PC-9 (cell line): ENCODE measurements around the gene TMEM266. TPM values are rescaled to one million over a fixed set of nuclear protein-coding genes. Genes with fewer than 3 reads are reported as not detected.

Experiments used
- BruUV-seq: library from RNA; stranded (reverse); fragments of 400-500 nt; replicated peaks from 2 replicates; lab custom pipeline; 2021; lab: Mats Ljungman, UMichigan
- CTCF ChIA-PET: fragments of 300-600 bp; sonication (Branson Sonifier 250); formaldehyde crosslinking; loops from one replicate; lab custom pipeline; 2022; ENCODE audit warnings: antibody characterized with exemption; lab: Charles Lee
- POLR2A ChIA-PET: fragments of 300-600 bp; sonication (Branson Sonifier 250); formaldehyde crosslinking; loops from one replicate; lab custom pipeline; 2022; ENCODE audit warnings: antibody characterized with exemption; ENCODE audit not compliant: unreplicated experiment; lab: Charles Lee
- DNase-seq, 2 experiments: peaks; one replicate each; pipeline versions ENCODE4 v3.0.0 to v3.0.0-alpha.2; 2015 to 2022; ENCODE audit warnings: mixed read lengths in 1 of 2
- H2AFZ ChIP-seq: fragments of 200-600 bp; sonication (generic); 2 replicates; pipeline ENCODE4 v1.8.1; 2017; ENCODE audit warnings: antibody characterized with exemption
- H3F3A ChIP-seq: fragments of 200-600 bp; sonication (generic); 2 replicates; pipeline ENCODE4 v1.8.1; 2017; ENCODE audit warnings: antibody characterized with exemption, mild to moderate bottlenecking, low read depth; ENCODE audit not compliant: insufficient read depth
- H3K27ac ChIP-seq: fragments of 200-600 bp; sonication (generic); 2 replicates; pipeline ENCODE4 v1.6.1; 2016; ENCODE audit warnings: mixed run types
- H3K27me3 ChIP-seq: fragments of 200-600 bp; sonication (generic); 2 replicates; pipeline ENCODE4 v1.6.1; 2016; ENCODE audit warnings: low read depth, mixed run types; ENCODE audit not compliant: insufficient read depth
- H3K36me3 ChIP-seq: fragments of 200-600 bp; sonication (generic); 2 replicates; pipeline ENCODE4 v1.6.1; 2016; ENCODE audit warnings: low read depth, mixed run types
- H3K4me1 ChIP-seq: fragments of 200-600 bp; sonication (generic); replicated peaks from 2 replicates; pipeline ENCODE4 v1.6.1; 2016; ENCODE audit warnings: mixed run types; ENCODE audit not compliant: insufficient read depth
- H3K4me2 ChIP-seq: fragments of 200-600 bp; sonication (generic); 2 replicates; pipeline ENCODE4 v1.6.1; 2017; ENCODE audit warnings: mixed run types
- H3K4me3 ChIP-seq: fragments of 200-600 bp; sonication (generic); 2 replicates; pipeline ENCODE4 v1.6.1; 2016; ENCODE audit warnings: mixed run types
- H3K79me2 ChIP-seq: fragments of 200-600 bp; sonication (generic); 2 replicates; pipeline ENCODE4 v1.6.1; 2017; ENCODE audit warnings: low read depth, mixed run types
- H3K9me2 ChIP-seq: fragments of 200-600 bp; sonication (generic); 2 replicates; pipeline ENCODE4 v1.8.1; 2017; ENCODE audit warnings: mild to moderate bottlenecking; ENCODE audit not compliant: insufficient read depth
- H3K9me3 ChIP-seq: fragments of 200-600 bp; sonication (generic); 2 replicates; pipeline ENCODE4 v1.8.1; 2016; ENCODE audit warnings: low read depth; ENCODE audit not compliant: insufficient read depth
- H4K20me1 ChIP-seq: fragments of 200-600 bp; sonication (generic); 2 replicates; pipeline ENCODE4 v1.8.1; 2017; ENCODE audit not compliant: insufficient read depth
- EZH2 ChIP-seq: fragments of 200-600 bp; sonication (generic); IDR thresholded peaks from 2 replicates; pipeline ENCODE4 v1.8.0; 2017; ENCODE audit warnings: antibody characterized with exemption, low read depth
- intact Hi-C: fragments of 100-400 bp; cut with micrococcal nuclease; formaldehyde crosslinking; loops from one replicate; pipeline ENCODE4 v1.10.0; 2022; ENCODE audit not compliant: unreplicated experiment
- total RNA-seq: library from RNA; stranded (reverse); gene quantifications from 2 replicates; pipeline ENCODE4 v1.2.3, GENCODE V29; 2021
- TF ChIP-seq, protein P1 (sequence below): fragments of 200-600 bp; sonication (generic); conservative IDR thresholded peaks from 2 replicates; pipeline ENCODE4 v1.6.1; 2017; ENCODE audit warnings: mixed run types, antibody characterized with exemption, mild to moderate bottlenecking, moderate library complexity

TMEM266 gene
- total RNA-seq, 1 experiment from 2014 or later: 0.41 TPM

DNA sequence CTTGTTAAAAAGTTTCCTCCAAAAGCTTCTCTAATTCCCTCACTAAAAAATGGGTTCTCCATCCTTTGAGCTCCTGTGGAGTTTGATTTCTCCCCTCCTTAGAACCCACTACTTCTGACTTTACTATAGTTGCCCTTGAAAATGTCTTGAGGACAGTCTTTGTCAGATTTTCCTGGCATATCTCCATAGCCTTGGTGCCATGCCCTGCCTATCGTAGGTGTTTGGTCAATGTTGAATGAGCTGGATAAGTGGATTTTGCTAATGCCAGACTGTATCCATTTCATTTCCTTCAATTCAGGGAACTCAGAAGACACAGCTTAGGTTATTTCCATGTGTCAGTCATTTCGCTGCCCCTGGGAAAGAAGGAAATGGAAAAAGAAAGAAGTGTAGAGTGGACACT, 40.6 kb downstream of the TMEM266 start:
- Histone ChIP-seq H3K4me3 (no peak overlapping the region), H3K27ac (no peak overlapping the region), H3F3A (no peaks in the 10 kb centered on the region), H3K9me3 (no peaks in the 10 kb centered on the region), H4K20me1 (no peaks in the 10 kb centered on the region), H3K36me3 (no peaks in the 10 kb centered on the region), H3K27me3 (peaks cover 49% of the 10 kb centered on the region), H3K9me2 (no peaks in the 10 kb centered on the region), H2AFZ (no peak overlapping the region), H3K4me1 (no peaks in the 10 kb centered on the region), H3K4me2 (no peak overlapping the region), H3K79me2 (no peaks in the 10 kb centered on the region)
- ChIA-PET POLR2A (no interaction called here), CTCF (interaction anchor here (0.6 kb wide), 1 partner anchor 24 kb away, joined by 3 read pairs; no protein-coding TSS in a partner anchor)
- BruUV-seq: no TSS peak
- TF ChIP-seq EZH2: no peak
- TF ChIP-seq, protein P1, sequence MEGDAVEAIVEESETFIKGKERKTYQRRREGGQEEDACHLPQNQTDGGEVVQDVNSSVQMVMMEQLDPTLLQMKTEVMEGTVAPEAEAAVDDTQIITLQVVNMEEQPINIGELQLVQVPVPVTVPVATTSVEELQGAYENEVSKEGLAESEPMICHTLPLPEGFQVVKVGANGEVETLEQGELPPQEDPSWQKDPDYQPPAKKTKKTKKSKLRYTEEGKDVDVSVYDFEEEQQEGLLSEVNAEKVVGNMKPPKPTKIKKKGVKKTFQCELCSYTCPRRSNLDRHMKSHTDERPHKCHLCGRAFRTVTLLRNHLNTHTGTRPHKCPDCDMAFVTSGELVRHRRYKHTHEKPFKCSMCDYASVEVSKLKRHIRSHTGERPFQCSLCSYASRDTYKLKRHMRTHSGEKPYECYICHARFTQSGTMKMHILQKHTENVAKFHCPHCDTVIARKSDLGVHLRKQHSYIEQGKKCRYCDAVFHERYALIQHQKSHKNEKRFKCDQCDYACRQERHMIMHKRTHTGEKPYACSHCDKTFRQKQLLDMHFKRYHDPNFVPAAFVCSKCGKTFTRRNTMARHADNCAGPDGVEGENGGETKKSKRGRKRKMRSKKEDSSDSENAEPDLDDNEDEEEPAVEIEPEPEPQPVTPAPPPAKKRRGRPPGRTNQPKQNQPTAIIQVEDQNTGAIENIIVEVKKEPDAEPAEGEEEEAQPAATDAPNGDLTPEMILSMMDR: no peak
- intact Hi-C loops: no loop called here
- no peak for DNase-seq

DNA sequence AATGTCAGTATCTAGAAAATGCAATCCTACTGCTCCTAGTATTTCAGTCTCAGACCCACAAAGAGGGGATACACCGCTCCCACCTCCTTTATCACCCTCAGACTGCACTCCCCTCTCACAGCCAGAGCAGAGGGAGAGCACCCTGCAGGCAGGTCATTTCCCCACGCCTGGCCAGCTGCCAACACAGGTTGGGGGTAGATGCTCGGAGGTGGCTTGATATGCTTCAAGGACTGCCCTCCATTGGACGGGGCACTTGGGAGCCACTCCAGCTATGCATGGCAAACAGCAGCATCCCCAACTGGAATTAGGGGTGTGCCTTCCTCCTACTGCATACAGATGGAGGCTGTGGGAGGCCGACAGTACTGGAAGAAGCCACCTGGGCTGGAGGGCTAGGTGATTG, 41.9 kb downstream of the TMEM266 start:
- POLR2A ChIA-PET: no interaction called here

DNA sequence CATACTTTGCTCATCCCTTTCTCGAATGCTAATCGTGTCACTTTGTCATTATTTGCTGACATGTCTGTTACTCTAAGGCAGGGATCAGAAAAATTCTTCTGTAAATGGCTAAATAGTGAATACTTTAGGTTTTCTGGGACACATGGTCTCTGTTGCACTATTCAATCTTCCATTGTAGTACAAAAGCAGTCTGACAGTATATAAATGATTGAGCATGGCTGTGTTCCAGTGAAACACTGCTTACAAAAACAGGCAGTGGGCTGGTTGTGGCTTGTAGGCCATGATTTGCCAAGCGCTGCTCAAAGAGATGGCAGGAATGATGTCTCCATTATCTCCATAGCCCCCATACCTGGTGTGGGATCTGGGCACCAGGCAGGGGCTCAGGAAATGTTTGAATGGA, 45.6 kb downstream of the TMEM266 start:
- TF ChIP-seq, protein P1: no peak
- TF ChIP-seq EZH2: no peak
- CTCF ChIA-PET: no interaction called here
- H3K27ac ChIP-seq: no peak overlapping the region
- H3K4me1 ChIP-seq: no peaks in the 10 kb centered on the region
- POLR2A ChIA-PET: no interaction called here
- H3K9me2 ChIP-seq: no peaks in the 10 kb centered on the region
- H3K36me3 ChIP-seq: no peaks in the 10 kb centered on the region
- no peaks in the 10 kb centered on the region for H3F3A ChIP-seq
- H4K20me1 ChIP-seq: no peaks in the 10 kb centered on the region
- BruUV-seq: no TSS peak
- intact Hi-C loops: no loop called here
- H2AFZ ChIP-seq: no peak overlapping the region
- peaks cover 18% of the 10 kb centered on the region; the same call in 1 of the 2 replicates for H3K27me3 ChIP-seq
- H3K79me2 ChIP-seq: no peaks in the 10 kb centered on the region
- H3K4me2 ChIP-seq: no peak overlapping the region
- no peak for DNase-seq
- H3K9me3 ChIP-seq: no peaks in the 10 kb centered on the region
- H3K4me3 ChIP-seq: no peak overlapping the region

More for the DNA sequence above, 41.9 kb downstream of the TMEM266 start:
- CTCF ChIA-PET: no interaction called here
- intact Hi-C loops: no loop called here
- no TSS peak for BruUV-seq
- Histone ChIP-seq H2AFZ (no peak overlapping the region), H3F3A (no peaks in the 10 kb centered on the region), H3K27ac (no peak overlapping the region), H3K4me2 (no peak overlapping the region), H3K9me2 (no peaks in the 10 kb centered on the region), H4K20me1 (no peaks in the 10 kb centered on the region), H3K79me2 (no peaks in the 10 kb centered on the region), H3K36me3 (no peaks in the 10 kb centered on the region), H3K9me3 (no peaks in the 10 kb centered on the region), H3K4me3 (no peak overlapping the region), H3K27me3 (peaks cover 41% of the 10 kb centered on the region), H3K4me1 (no peaks in the 10 kb centered on the region)
- DNase-seq: no peak
- no peak for TF ChIP-seq EZH2
- TF ChIP-seq, protein P1: no peak
